Measurements from ENCODE around the gene PPP1R12A. TPM values are rescaled to one million over a fixed set of nuclear protein-coding genes. Genes with fewer than 3 reads are reported as not detected.

PPP1R12A gene
- total and polyA plus RNA-seq, 10 donors = 14.4 to 141 (median 103) TPM

DNA sequence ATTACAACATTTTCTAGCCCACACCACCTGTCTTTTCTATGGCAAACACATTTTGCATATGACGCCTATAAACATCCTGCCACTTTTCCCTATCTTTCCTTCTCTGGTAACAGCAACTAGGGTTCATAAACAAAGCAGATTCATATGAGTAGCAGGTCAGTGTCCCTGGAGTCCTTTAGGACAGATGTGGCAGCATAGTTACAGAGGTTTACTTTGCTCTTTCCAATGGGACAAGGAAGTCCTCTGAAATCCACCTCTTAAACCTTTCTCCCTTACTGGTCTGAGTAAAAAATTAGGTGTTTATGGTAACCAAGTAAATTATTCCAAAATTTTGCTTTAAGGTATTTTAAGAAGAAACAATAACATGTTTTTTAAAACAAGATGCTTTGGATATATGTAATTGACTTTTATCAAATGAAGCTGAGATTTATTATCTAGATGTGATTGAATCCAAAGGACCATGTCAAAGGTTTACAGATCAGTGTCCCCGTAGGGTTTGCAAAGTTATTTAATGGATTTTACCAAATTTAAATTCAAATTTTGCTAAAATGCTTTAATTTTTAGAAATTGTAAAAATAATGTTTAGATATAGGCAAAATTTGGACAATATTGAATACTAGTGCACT, 164.9 kb downstream of the PPP1R12A start:
- Histone ChIP-seq H3K4me1 (no peaks in the 10 kb centered on the region), H3K36me3 (peaks cover 0 to 37% (median 2%) of the 10 kb centered on the region in 6 donors), H3K9me3 (no peaks in the 10 kb centered on the region), H3K27ac (no peak overlapping the region), H3K4me3 (no peak overlapping the region), H3K27me3 (replicated peaks in 1 of 7) (no peaks in the 10 kb centered on the region)
- WGBS, 5 donors = 90 to 98% (median 92%) methylated on average over 2 of the region's 2 CpGs
- DNase-seq = no peak
- TF ChIP-seq POLR2A (IDR thresholded peaks at IDR 0.05) (no peak), POLR2AphosphoS5 (IDR thresholded peaks at IDR 0.05) (no peak)
- TF ChIP-seq, protein P1, sequence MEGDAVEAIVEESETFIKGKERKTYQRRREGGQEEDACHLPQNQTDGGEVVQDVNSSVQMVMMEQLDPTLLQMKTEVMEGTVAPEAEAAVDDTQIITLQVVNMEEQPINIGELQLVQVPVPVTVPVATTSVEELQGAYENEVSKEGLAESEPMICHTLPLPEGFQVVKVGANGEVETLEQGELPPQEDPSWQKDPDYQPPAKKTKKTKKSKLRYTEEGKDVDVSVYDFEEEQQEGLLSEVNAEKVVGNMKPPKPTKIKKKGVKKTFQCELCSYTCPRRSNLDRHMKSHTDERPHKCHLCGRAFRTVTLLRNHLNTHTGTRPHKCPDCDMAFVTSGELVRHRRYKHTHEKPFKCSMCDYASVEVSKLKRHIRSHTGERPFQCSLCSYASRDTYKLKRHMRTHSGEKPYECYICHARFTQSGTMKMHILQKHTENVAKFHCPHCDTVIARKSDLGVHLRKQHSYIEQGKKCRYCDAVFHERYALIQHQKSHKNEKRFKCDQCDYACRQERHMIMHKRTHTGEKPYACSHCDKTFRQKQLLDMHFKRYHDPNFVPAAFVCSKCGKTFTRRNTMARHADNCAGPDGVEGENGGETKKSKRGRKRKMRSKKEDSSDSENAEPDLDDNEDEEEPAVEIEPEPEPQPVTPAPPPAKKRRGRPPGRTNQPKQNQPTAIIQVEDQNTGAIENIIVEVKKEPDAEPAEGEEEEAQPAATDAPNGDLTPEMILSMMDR (IDR thresholded peaks at IDR 0.05 in 8 of 11, conservative IDR thresholded peaks at IDR 0.05 in 3 of 11) = no peak
- intact Hi-C loops (cut with DNase I; ENCODE audit: low total_unique reads) = no loop called here

DNA sequence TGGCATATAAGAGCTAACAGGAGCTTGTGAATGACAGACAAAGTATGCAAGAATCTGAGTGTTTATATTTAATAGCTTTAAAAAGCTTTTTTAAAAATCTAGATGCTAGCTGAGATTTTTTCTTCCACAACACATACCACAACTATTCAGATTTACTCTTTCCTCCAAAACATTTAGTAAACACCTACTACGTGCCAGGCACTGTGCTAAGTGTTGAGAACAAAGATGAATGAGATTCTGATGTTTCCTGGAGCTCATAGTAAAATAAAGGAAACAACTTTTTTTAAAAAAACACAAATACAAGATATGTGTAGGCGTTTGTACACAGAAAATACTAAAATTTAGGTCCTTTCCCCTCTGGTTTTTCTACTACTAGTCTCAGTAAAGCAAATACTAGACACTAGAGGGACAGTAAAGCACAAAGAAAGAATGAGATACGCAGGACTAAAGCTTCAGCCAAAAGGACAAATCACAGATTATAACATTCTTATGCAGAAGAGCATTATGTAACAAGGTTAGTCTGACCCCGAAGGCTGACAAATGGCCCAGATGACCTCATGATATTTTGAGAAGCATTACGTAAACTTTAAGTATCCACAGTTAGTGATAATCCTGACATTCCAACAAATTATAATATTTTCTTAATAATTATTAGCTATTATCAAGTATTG, 165.6 kb downstream of the PPP1R12A start:
- DNase-seq = no peak
- H3K4me1 ChIP-seq = no peaks in the 10 kb centered on the region
- H3K4me3 ChIP-seq = no peak overlapping the region
- intact Hi-C loops (cut with DNase I; ENCODE audit: low total_unique reads) = no loop called here
- H3K27ac ChIP-seq = no peak overlapping the region
- TF ChIP-seq POLR2A (IDR thresholded peaks at IDR 0.05) = no peak
- TF ChIP-seq, protein P1 (IDR thresholded peaks at IDR 0.05 in 8 of 11, conservative IDR thresholded peaks at IDR 0.05 in 3 of 11) = no peak
- no peak for TF ChIP-seq POLR2AphosphoS5 (IDR thresholded peaks at IDR 0.05)
- H3K27me3 ChIP-seq (replicated peaks in 1 of 7) = no peaks in the 10 kb centered on the region
- WGBS, 5 donors = 85 to 93% (median 88%) methylated on average over 5 of the region's 5 CpGs
- no peaks in the 10 kb centered on the region for H3K9me3 ChIP-seq
- H3K36me3 ChIP-seq = peaks cover 0 to 31% (median 0%) of the 10 kb centered on the region in 6 donors

DNA sequence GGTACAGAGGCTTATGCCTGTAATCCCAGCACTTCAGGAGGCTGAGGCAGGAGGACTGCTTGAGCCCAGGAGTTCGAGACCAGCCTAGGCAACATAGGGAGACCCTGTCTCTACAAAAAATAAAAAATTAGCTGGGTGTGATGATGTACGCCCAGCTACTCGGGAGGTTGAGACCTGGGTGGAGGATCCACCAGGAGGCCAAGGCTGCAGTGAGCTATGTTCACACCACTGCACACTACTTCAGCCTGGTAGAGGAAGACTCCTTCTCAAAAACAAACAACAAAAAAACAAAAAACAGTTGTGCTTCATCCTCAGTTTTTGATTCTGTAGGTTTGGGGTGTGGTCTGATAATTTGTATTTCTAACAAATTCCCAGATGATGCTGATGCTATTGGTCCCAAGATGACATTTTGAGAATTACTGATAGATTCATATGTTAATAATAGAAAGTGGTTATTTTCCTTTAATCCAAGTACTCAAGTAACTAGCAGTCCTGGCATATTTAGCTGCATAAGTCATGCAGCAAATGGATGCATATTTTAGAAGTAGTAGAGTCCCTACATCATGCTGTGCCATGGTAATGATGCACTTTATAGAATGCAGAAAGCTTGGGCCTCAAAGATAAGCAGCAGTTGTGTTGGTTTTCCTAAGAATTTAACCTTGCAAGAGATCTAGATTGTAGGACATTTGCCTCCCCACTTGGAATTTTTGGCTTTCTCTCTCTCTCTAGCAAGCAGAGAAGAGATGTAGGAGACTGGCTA, 168.0 kb downstream of the PPP1R12A start:
- intact Hi-C loops (cut with DNase I; ENCODE audit: low total_unique reads) = no loop called here
- WGBS, 5 donors = 85 to 94% (median 89%) methylated on average over 3 of the region's 3 CpGs

More for the DNA sequence above, 168.0 kb downstream of the PPP1R12A start:
- TF ChIP-seq POLR2AphosphoS5 (IDR thresholded peaks at IDR 0.05) (no peak), POLR2A (IDR thresholded peaks at IDR 0.05) (no peak)
- TF ChIP-seq, protein P1 (IDR thresholded peaks at IDR 0.05 in 8 of 11, conservative IDR thresholded peaks at IDR 0.05 in 3 of 11) = no peak
- Histone ChIP-seq H3K27ac (no peak overlapping the region), H3K4me1 (no peaks in the 10 kb centered on the region), H3K27me3 (replicated peaks in 1 of 7) (no peaks in the 10 kb centered on the region), H3K4me3 (no peak overlapping the region), H3K9me3 (no peaks in the 10 kb centered on the region), H3K36me3 (peaks cover 0 to 15% (median 0%) of the 10 kb centered on the region in 6 donors)
- no peak for DNase-seq
